Cardiac muscle cell (in vitro differentiated cells and primary cell): ENCODE results near the gene GALNT9. TPM values are rescaled to one million over a fixed set of nuclear protein-coding genes. Genes with fewer than 3 reads are reported as not detected.

Source experiments
- DNase-seq, 2 donors: peaks; one replicate each; pipeline versions ENCODE4 v3.0.0 to v3.0.0-alpha.2; 2010 to 2017; ENCODE audit warnings: low read depth in 1 of 2, low spot score in 1 of 2
- H3K27ac ChIP-seq: fragments of 200-600 bp; sonication (generic); 2 replicates; pipeline ENCODE4 v1.5.1; 2016
- H3K27me3 ChIP-seq: fragments of 200-600 bp; sonication (generic); 2 replicates; pipeline ENCODE4 v1.6.0; 2016; ENCODE audit warnings: control low read depth
- H3K36me3 ChIP-seq: fragments of 200-600 bp; sonication (generic); 2 replicates; pipeline ENCODE4 v1.5.1; 2016; ENCODE audit warnings: control low read depth
- H3K4me1 ChIP-seq: fragments of 200-600 bp; sonication (generic); 2 replicates; pipeline ENCODE4 v1.8.1; 2017; ENCODE audit warnings: low read depth, mild to moderate bottlenecking, mixed run types
- H3K4me3 ChIP-seq: fragments of 200-600 bp; sonication (generic); 2 replicates; pipeline ENCODE4 v1.5.1; 2016; ENCODE audit warnings: mild to moderate bottlenecking
- H3K9me3 ChIP-seq: fragments of 200-600 bp; sonication (generic); 2 replicates; pipeline ENCODE4 v1.5.1; 2017; ENCODE audit warnings: low read depth, mild to moderate bottlenecking, control low read depth
- CTCF ChIP-seq: IDR thresholded peaks from 2 replicates; pipeline ENCODE4 v1.5.1; 2012; ENCODE audit warnings: low read depth, mild to moderate bottlenecking, low read length
- polyA plus RNA-seq: library from polyadenylated mRNA; unstranded; fragments of >200 nt; fragmentation: Nextera tagmentation; extraction: Ambion mirVana; gene quantifications from 2 replicates; pipeline ENCODE4 v1.2.1, GENCODE V29; 2016
- total RNA-seq: library from RNA; depleted of rRNA; stranded (reverse); fragments of >200 nt; gene quantifications from 2 replicates; pipeline ENCODE4 v1.2.3, GENCODE V29; 2016

Gene GALNT9
- total and polyA plus RNA-seq, 2 experiments from 2014 or later, result 0.42 to 0.45 TPM

GRCh38 chr12:132294121-132295034 lies 35.0 kb downstream of the GALNT9 start:
- TF ChIP-seq CTCF, result no peak
- no peaks in the 10 kb centered on the region for H3K9me3 ChIP-seq
- no peaks in the 10 kb centered on the region for H3K27me3 ChIP-seq
- H3K27ac ChIP-seq, result no peak overlapping the region
- no peaks in the 10 kb centered on the region for H3K36me3 ChIP-seq
- H3K4me1 ChIP-seq, result no peaks in the 10 kb centered on the region
- H3K4me3 ChIP-seq, result no peak overlapping the region
- no peak for DNase-seq

- no peak for DNase-seq
- Histone ChIP-seq H3K36me3 (no peaks in the 10 kb centered on the region), H3K9me3 (no peaks in the 10 kb centered on the region), H3K27ac (no peak overlapping the region), H3K4me3 (no peak overlapping the region), H3K27me3 (no peaks in the 10 kb centered on the region), H3K4me1 (no peaks in the 10 kb centered on the region)
- no peak for TF ChIP-seq CTCF
Observed at GRCh38 chr12:132292328-132293319, 36.8 kb downstream of the GALNT9 start.

- H3K27ac ChIP-seq, result no peak overlapping the region
- DNase-seq, result no peak
- peaks cover 9% of the 10 kb centered on the region for H3K27me3 ChIP-seq
- H3K4me1 ChIP-seq, result no peaks in the 10 kb centered on the region
- TF ChIP-seq CTCF, result no peak
- no peaks in the 10 kb centered on the region for H3K9me3 ChIP-seq
- H3K36me3 ChIP-seq, result no peaks in the 10 kb centered on the region
- no peak overlapping the region for H3K4me3 ChIP-seq
Observed at GRCh38 chr12:132291402-132292175, 37.8 kb downstream of the GALNT9 start.

GRCh38 chr12:132290203-132290540 lies 39.2 kb downstream of the GALNT9 start:
- DNase-seq, result no peak
- H3K9me3 ChIP-seq, result no peaks in the 10 kb centered on the region
- H3K4me1 ChIP-seq, result no peaks in the 10 kb centered on the region
- peaks cover 23% of the 10 kb centered on the region for H3K27me3 ChIP-seq
- H3K4me3 ChIP-seq, result no peak overlapping the region
- no peaks in the 10 kb centered on the region for H3K36me3 ChIP-seq
- no peak overlapping the region for H3K27ac ChIP-seq
- TF ChIP-seq CTCF, result no peak
